Measurements from ENCODE around the gene MDGA2. TPM values are rescaled to one million over a fixed set of nuclear protein-coding genes. Genes with fewer than 3 reads are reported as not detected.

MDGA2 gene
- total RNA-seq, 1 experiment from 2014 or later: not detected

DNA sequence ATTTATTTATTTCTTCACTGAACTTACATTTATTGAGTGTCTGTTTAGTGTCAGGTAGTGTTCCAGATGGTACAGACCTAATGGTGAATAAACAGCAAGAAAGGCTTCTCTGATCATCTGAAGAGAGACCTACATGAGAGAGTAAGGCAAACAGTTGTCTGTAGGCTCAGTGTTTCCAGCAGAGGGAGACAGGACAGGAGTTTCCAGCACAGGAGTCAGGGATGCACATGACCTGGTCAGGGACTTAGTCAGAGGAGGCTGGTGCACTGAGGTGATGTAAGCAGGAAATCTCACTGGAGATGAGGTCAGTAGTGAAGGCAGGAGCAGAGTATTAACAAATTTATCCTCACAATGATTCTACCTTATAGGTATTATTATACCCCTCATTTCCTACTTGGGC, 233.2 kb downstream of the MDGA2 start:
- no TSS peak for BruUV-seq (replicated peaks)
- Mint-ChIP-seq H3K4me1 (ENCODE audit: low read depth, unreplicated experiment) (no peaks in the 10 kb centered on the region), H3K27me3 (ENCODE audit: insufficient read depth, unreplicated experiment) (peaks cover 4% of the 10 kb centered on the region), H3K27ac (ENCODE audit: unreplicated experiment) (no peak overlapping the region), H3K36me3 (ENCODE audit: insufficient read depth, unreplicated experiment) (no peaks in the 10 kb centered on the region), H3K4me3 (ENCODE audit: unreplicated experiment) (no peak overlapping the region), H3K9me3 (ENCODE audit: unreplicated experiment) (no peaks in the 10 kb centered on the region)
- intact Hi-C loops (cut with micrococcal nuclease; ENCODE audit: unreplicated experiment): loop anchor here (1.0 to 10.0 kb wide), 2 partner anchors 97 to 383 kb away; no protein-coding TSS in a partner anchor
- DNase-seq: peak; percentile 38 to 59
- Histone ChIP-seq H3K4me1 (no peaks in the 10 kb centered on the region), H3K9me3 (no peaks in the 10 kb centered on the region), H3K27me3 (replicated peaks; ENCODE audit: control insufficient read depth, insufficient read depth, low read length) (no peaks in the 10 kb centered on the region), H3K4me3 (ENCODE audit: low read depth, low read length) (no peak overlapping the region), H3K36me3 (ENCODE audit: control insufficient read depth, insufficient read depth, low read length) (no peaks in the 10 kb centered on the region)
- ChIA-PET POLR2A (no interaction called here), CTCF (no interaction called here)
- TF ChIP-seq, protein P1, sequence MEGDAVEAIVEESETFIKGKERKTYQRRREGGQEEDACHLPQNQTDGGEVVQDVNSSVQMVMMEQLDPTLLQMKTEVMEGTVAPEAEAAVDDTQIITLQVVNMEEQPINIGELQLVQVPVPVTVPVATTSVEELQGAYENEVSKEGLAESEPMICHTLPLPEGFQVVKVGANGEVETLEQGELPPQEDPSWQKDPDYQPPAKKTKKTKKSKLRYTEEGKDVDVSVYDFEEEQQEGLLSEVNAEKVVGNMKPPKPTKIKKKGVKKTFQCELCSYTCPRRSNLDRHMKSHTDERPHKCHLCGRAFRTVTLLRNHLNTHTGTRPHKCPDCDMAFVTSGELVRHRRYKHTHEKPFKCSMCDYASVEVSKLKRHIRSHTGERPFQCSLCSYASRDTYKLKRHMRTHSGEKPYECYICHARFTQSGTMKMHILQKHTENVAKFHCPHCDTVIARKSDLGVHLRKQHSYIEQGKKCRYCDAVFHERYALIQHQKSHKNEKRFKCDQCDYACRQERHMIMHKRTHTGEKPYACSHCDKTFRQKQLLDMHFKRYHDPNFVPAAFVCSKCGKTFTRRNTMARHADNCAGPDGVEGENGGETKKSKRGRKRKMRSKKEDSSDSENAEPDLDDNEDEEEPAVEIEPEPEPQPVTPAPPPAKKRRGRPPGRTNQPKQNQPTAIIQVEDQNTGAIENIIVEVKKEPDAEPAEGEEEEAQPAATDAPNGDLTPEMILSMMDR (IDR thresholded peaks at IDR 0.05; ENCODE audit: insufficient read depth in 1 of 2, low read depth in 1 of 2, low read length in 1 of 2, severe bottlenecking in 1 of 2, unreplicated experiment in 1 of 2): peak; percentile 25 to 52

DNA sequence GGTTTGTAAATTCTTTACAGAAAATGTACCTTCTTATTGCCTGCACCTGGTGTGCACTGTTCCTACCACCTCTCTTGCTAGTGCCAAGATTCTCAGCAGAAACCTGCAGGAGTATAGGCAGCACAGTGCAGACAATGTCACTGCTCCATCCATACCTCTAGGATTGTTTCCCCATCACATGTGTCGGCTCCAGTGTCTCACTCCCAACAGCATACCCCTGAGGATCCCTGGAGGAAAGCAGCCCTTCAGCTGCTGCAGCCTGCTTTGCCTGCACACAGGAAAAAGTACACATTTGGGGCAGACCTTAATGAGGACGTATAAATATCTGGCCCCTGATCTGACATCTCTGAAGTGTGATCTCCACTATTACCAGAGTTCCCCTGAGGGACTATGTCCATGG, 235.5 kb downstream of the MDGA2 start:
- no peak overlapping the region for H3K27ac Mint-ChIP-seq (ENCODE audit: unreplicated experiment)
- no peaks in the 10 kb centered on the region for H3K36me3 Mint-ChIP-seq (ENCODE audit: insufficient read depth, unreplicated experiment)
- no peaks in the 10 kb centered on the region for H3K9me3 Mint-ChIP-seq (ENCODE audit: unreplicated experiment)
- no TSS peak for BruUV-seq (replicated peaks)
- DNase-seq: no peak
- Histone ChIP-seq H3K36me3 (ENCODE audit: control insufficient read depth, insufficient read depth, low read length) (no peaks in the 10 kb centered on the region), H3K27me3 (replicated peaks; ENCODE audit: control insufficient read depth, insufficient read depth, low read length) (no peaks in the 10 kb centered on the region), H3K4me1 (no peaks in the 10 kb centered on the region), H3K9me3 (no peaks in the 10 kb centered on the region), H3K4me3 (ENCODE audit: low read depth, low read length) (no peak overlapping the region)
- ChIA-PET CTCF (no interaction called here), POLR2A (no interaction called here)
- H3K4me1 Mint-ChIP-seq (ENCODE audit: low read depth, unreplicated experiment): no peaks in the 10 kb centered on the region
- intact Hi-C loops (cut with micrococcal nuclease; ENCODE audit: unreplicated experiment): loop anchor here (10.0 kb wide), 1 partner anchor 385 kb away; no protein-coding TSS in a partner anchor
- peaks cover 4% of the 10 kb centered on the region for H3K27me3 Mint-ChIP-seq (ENCODE audit: insufficient read depth, unreplicated experiment)
- TF ChIP-seq, protein P1 (IDR thresholded peaks at IDR 0.05; ENCODE audit: insufficient read depth in 1 of 2, low read depth in 1 of 2, low read length in 1 of 2, severe bottlenecking in 1 of 2, unreplicated experiment in 1 of 2): no peak
- H3K4me3 Mint-ChIP-seq (ENCODE audit: unreplicated experiment): no peak overlapping the region

DNA sequence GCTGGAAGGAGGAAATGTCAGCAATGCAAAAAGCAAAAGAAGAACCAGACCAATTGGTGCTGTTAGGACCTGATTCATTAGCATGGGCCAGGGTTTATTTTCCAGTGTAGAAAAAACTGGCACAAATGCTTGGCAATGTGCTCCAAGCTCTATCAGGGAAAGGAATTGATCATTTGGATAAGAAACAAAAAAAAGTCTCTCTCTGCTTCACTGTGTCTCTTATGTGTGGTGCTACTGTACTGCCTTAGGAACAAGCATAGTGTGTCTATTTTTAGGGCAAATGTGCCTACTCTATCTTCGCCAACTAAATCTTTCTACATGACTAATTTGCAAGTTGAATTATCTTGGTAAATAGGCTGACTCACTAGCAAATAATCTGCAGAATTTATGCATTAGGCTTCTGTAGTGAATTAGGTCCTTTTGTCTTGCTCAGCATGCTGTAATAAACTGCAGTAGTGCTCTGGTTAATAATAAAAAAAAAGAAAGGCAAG, 236.7 kb downstream of the MDGA2 start:
- ChIA-PET CTCF (no interaction called here), POLR2A (no interaction called here)
- no peaks in the 10 kb centered on the region for H3K9me3 Mint-ChIP-seq (ENCODE audit: unreplicated experiment)
- TF ChIP-seq, protein P1 (IDR thresholded peaks at IDR 0.05; ENCODE audit: insufficient read depth in 1 of 2, low read depth in 1 of 2, low read length in 1 of 2, severe bottlenecking in 1 of 2, unreplicated experiment in 1 of 2): no peak
- intact Hi-C loops (cut with micrococcal nuclease; ENCODE audit: unreplicated experiment): no loop called here
- Histone ChIP-seq H3K4me1 (no peaks in the 10 kb centered on the region), H3K4me3 (ENCODE audit: low read depth, low read length) (no peak overlapping the region), H3K27me3 (replicated peaks; ENCODE audit: control insufficient read depth, insufficient read depth, low read length) (no peaks in the 10 kb centered on the region), H3K9me3 (no peaks in the 10 kb centered on the region), H3K36me3 (ENCODE audit: control insufficient read depth, insufficient read depth, low read length) (no peaks in the 10 kb centered on the region)
- DNase-seq: no peak
- H3K27me3 Mint-ChIP-seq (ENCODE audit: insufficient read depth, unreplicated experiment): peaks cover 4% of the 10 kb centered on the region
- no peaks in the 10 kb centered on the region for H3K36me3 Mint-ChIP-seq (ENCODE audit: insufficient read depth, unreplicated experiment)
- BruUV-seq (replicated peaks): no TSS peak
- H3K4me1 Mint-ChIP-seq (ENCODE audit: low read depth, unreplicated experiment): no peaks in the 10 kb centered on the region
- no peak overlapping the region for H3K4me3 Mint-ChIP-seq (ENCODE audit: unreplicated experiment)
- no peak overlapping the region for H3K27ac Mint-ChIP-seq (ENCODE audit: unreplicated experiment)

Measured in Caco-2 (cell line).